HUES48 (cell line): ENCODE data around the gene EPC2.
"Not testable (repeated sequence)": the region's sequence is repeated elsewhere in the genome, so short reads cannot be mapped to it uniquely, and the experiment has no call there.

Source experiments
- H3K27ac ChIP-seq: one replicate; pipeline ENCODE4 v1.7.0; 2013; ENCODE audit warnings: low read depth, low read length, inconsistent platforms
- H3K27me3 ChIP-seq: 2 replicates; pipeline ENCODE4 v1.6.1; 2013; ENCODE audit warnings: mild to moderate bottlenecking, low read length; ENCODE audit not compliant: control insufficient read depth, insufficient read depth
- H3K36me3 ChIP-seq: 2 replicates; pipeline ENCODE4 v1.6.1; 2013; ENCODE audit warnings: low read length; ENCODE audit not compliant: control insufficient read depth, insufficient read depth
- H3K4me1 ChIP-seq: 2 replicates; pipeline ENCODE4 v1.6.1; 2013; ENCODE audit warnings: mild to moderate bottlenecking, low read length; ENCODE audit not compliant: control insufficient read depth, insufficient read depth
- H3K4me3 ChIP-seq: 2 replicates; pipeline ENCODE4 v1.5.1; 2013; ENCODE audit warnings: mild to moderate bottlenecking, low read depth, low read length
- H3K9ac ChIP-seq: 2 replicates; pipeline ENCODE4 v1.6.1; 2013; ENCODE audit warnings: mild to moderate bottlenecking, low read depth, low read length, moderate library complexity
- H3K9me3 ChIP-seq: 2 replicates; pipeline ENCODE4 v1.6.1; 2013; ENCODE audit warnings: low read length; ENCODE audit not compliant: control insufficient read depth, insufficient read depth

The EPC2 gene

DNA sequence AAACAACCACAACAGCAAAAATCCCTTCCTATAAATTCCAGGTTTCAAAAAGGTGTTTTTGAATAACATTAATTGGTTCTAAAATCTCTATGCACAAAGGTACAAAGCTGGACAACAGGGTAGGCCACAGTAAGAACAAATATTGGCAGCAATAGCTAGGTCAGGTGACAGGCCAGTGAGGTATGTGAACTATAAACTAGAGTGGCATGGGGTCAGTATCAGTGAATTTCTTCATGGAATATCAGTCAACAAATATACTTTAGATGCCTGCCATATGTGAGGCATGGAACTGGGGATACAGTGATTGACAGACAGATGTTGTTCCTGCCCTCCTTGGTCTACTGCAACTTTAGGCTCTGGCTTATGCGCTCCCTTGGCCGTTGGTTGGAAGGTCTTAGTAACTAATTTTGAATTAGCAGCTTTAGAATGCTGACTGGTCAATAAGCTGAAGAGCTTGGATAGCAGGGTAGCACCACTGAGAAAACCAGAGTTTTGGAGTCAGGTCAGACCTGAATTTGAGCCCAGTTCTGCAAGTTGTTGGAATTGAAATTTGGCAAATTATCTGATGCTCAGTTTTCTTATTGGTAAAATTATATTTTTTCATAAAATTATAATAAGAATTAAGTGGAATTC, 2.3 kb upstream of the EPC2 start:
- Histone ChIP-seq H3K27me3 (no peaks in the 10 kb centered on the region), H3K9me3 (no peaks in the 10 kb centered on the region), H3K36me3 (no peaks in the 10 kb centered on the region), H3K4me1 (peaks cover 25% of the 10 kb centered on the region), H3K4me3 (no peak overlapping the region), H3K9ac (no peak overlapping the region), H3K27ac (no peak overlapping the region)

DNA sequence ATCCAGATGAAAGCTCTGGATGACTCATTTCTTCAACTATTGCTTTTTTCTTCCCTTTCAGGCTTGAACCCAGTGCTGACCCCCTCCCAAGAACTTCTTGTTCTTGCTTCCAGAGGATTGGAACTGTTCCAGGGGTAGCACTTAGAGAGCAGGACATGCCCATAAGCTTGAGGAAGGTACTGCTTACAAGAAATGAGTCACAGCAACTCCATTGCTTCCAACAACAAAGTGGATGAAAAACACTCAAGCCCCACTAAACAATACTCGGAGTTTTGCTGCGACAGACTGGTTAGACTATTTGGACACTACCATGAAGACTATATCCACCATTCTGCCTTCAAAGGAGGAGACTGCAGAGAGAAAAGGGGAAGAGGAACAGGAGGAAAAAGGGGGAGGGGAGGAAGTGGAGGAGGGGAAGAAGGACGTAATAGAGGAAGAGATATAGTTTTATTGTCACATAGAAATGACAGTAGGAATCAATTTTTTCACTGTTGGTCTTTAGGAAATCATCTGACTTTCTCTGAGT, 1.6 kb upstream of the EPC2 start:
- no peaks in the 10 kb centered on the region for H3K36me3 ChIP-seq
- H3K27me3 ChIP-seq = no peaks in the 10 kb centered on the region
- peaks cover 28% of the 10 kb centered on the region for H3K4me1 ChIP-seq
- no peak overlapping the region for H3K4me3 ChIP-seq
- no peak overlapping the region for H3K9ac ChIP-seq
- no peak overlapping the region for H3K27ac ChIP-seq
- no peaks in the 10 kb centered on the region for H3K9me3 ChIP-seq

DNA sequence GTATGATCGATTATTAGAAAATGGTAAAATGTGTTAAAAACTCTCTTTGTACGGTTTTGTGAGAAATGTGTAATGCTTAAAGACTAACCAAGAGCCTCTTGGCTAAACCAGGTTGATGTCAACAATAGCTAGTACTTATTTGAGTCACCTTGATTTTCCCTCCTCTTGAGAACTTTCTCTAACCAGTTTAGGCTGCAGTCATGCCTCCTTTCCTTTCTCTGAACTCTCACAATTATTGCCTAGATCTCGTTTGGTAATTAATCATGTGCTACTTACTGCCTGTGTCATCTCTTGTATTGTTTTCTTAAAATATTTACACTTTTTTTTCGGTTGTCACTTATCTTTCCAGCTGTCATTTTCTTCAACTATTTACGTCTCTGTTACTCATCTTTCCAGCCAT, 1.1 kb upstream of the EPC2 start:
- H3K27ac ChIP-seq = no peak overlapping the region
- peaks cover 29% of the 10 kb centered on the region for H3K4me1 ChIP-seq
- peak overlapping the region; percentile 94 for H3K4me3 ChIP-seq
- H3K36me3 ChIP-seq = no peaks in the 10 kb centered on the region
- H3K9me3 ChIP-seq = no peaks in the 10 kb centered on the region
- H3K27me3 ChIP-seq = no peaks in the 10 kb centered on the region
- no peak overlapping the region for H3K9ac ChIP-seq

DNA sequence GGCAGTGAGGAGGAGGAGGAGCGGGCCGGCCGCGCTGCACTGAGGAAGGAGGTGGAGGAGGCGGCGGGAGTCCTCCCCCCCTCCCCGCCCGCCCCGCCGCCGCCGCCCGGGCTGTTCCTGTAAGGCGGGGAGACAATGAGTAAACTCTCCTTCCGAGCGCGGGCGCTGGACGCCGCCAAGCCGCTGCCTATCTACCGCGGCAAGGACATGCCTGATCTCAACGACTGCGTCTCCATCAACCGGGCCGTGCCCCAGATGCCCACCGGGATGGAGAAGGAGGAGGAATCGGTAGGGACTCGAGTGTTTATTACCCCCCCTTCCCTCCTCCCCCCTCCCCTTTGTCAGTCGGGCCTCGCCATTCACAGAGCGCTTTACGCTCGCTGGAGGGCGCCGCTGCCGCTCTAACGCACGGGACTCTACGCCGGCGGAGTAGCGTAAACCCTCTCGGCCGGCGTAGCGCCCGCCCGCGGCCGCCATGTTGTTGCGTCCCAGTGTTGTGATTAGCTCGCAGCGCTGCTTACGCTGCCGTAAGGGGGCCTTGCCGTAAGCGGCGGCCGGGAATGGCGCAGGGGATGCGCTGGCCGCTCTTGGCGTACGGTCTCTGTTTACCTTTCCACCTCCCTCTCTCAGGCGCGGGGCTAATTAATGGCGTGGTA, 460 bp downstream of the EPC2 start:
- no peaks in the 10 kb centered on the region for H3K27me3 ChIP-seq
- H3K9me3 ChIP-seq = no peaks in the 10 kb centered on the region
- peak overlapping the region; percentile 94 for H3K4me3 ChIP-seq
- H3K36me3 ChIP-seq = no peaks in the 10 kb centered on the region
- peaks cover 29% of the 10 kb centered on the region for H3K4me1 ChIP-seq
- peak overlapping the region; percentile 100 for H3K27ac ChIP-seq
- H3K9ac ChIP-seq = peak overlapping the region; percentile 99

DNA sequence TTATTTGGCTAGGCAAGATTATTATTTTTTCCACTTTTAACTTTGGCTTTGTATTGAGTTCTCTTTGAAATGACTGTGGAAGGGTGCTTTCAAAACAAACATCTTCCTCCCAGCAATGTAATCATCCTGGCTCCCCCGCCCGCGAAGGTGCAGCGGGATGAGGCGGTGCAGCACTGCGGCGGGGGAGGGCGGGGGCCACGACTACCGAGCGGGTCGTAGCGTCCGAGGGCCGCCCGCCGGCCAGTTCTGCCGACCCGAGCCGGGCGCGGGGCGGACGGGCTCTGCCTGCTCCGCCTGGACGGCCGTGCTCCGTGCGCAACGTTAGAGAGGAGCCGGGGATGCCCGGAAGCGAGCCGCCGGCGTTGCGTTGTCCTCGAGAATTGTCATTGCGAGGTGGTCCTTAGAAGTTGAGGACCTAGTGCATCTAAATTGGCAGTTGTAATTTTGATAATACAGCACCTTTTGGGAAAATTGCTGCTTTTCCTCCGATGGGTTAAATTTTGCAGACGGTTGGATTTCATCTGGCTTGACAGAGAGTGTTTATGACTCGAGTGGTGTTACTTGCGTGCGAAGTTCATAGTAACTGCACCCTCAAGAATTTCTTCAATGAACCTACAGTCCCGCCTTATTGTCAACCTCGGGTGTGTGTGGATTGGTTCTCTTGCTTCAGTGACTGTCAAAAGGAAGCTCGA, 1.1 kb downstream of the EPC2 start:
- H3K36me3 ChIP-seq = no peaks in the 10 kb centered on the region
- H3K9ac ChIP-seq = peak overlapping the region; percentile 72
- no peaks in the 10 kb centered on the region for H3K9me3 ChIP-seq
- no peaks in the 10 kb centered on the region for H3K27me3 ChIP-seq
- H3K4me3 ChIP-seq = peak overlapping the region; percentile 94
- peaks cover 30% of the 10 kb centered on the region for H3K4me1 ChIP-seq
- peak overlapping the region; percentile 100 for H3K27ac ChIP-seq

DNA sequence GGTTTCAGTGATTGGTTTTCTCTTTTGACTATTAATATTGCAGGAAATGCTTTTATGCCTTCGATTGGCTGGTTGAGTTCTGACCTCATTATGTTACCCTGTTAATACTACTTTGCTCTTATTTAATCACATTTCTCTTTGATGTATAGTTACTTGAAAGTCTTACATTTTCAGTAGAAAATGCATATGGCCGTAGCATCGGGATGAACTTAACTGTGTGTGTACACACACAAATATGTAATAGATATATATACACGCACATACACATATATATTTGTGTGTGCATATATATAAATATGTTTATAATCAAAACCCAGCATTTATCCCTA, 1.6 kb downstream of the EPC2 start:
- H3K27ac ChIP-seq = no peak overlapping the region
- 0 out of 2 replicates have a peak overlapping the region, but pooled peaks have one; percentile 72 for H3K9ac ChIP-seq
- H3K4me3 ChIP-seq = peak overlapping the region; percentile 94
- no peaks in the 10 kb centered on the region for H3K9me3 ChIP-seq
- no peaks in the 10 kb centered on the region for H3K27me3 ChIP-seq
- no peaks in the 10 kb centered on the region for H3K36me3 ChIP-seq
- peaks cover 30% of the 10 kb centered on the region for H3K4me1 ChIP-seq

DNA sequence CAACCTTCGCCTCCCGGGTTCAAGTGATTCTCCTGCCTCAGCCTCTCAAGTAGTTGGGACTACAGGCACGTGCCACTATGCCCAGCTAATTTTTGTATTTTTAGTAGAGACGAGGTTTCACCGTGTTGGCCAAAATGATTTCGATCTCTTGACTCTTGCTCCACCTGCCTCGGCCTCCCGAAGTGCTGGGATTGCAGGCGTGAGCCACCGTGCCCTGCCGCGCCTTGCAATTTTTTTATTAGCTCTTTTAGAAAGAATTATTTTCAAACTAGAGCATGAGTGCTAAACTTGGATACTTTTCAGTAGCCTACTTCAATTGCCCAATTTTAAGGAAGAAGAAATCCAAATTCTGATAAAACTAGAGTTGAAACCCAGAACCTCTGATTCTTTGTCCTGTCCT, 3.2 kb downstream of the EPC2 start:
- not testable (repeated sequence) for H3K27ac ChIP-seq, H3K9me3 ChIP-seq, H3K4me3 ChIP-seq, H3K9ac ChIP-seq, H3K27me3 ChIP-seq, H3K36me3 ChIP-seq
- H3K4me1 ChIP-seq = peaks cover 37% of the 10 kb centered on the region

DNA sequence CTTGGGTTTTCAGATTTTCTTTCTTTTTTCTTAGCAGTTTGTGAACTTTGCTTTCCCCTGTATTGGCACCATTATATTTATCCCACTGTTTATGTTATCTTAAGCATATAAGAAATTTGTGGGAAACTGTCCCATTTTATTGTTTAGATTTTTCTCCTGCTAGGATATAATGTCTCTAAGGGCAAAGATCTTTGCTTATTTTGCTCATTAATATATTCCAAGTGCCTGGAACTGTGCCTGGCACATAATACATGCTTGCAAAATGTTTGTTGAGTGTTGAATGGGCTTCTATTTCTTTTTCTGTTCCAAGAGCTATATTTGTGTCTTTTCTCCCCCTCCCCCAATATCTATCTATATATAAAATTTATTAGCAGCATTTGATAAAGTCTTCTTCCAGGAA, 5.4 kb downstream of the EPC2 start:
- H3K4me1 ChIP-seq = peaks cover 35% of the 10 kb centered on the region
- H3K36me3 ChIP-seq = no peaks in the 10 kb centered on the region
- no peak overlapping the region for H3K9ac ChIP-seq
- no peaks in the 10 kb centered on the region for H3K27me3 ChIP-seq
- H3K27ac ChIP-seq = no peak overlapping the region
- no peaks in the 10 kb centered on the region for H3K9me3 ChIP-seq
- H3K4me3 ChIP-seq = no peak overlapping the region

DNA sequence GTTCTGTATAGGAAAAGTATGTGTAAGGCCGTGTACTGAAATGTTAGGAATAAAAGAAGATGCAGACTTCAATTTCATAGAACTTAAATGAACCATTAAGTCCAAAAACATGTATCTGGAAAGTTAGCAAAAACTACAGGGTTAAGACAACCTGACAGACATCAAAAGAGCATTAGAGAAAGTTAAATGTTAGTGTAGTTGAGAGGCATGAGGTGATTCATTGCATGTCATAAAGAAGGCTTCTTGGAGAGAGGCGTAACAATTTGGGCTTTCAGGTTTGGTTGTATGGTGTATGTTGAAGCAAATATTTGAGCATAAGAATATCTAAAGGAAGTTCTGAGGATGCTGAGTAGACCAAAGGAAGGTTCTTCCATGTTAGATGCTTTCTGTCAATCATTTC, 6.3 kb downstream of the EPC2 start:
- Histone ChIP-seq H3K27me3 (no peaks in the 10 kb centered on the region), H3K27ac (no peak overlapping the region), H3K4me1 (peaks cover 35% of the 10 kb centered on the region), H3K9ac (no peak overlapping the region), H3K9me3 (no peaks in the 10 kb centered on the region), H3K36me3 (no peaks in the 10 kb centered on the region), H3K4me3 (no peak overlapping the region)

DNA sequence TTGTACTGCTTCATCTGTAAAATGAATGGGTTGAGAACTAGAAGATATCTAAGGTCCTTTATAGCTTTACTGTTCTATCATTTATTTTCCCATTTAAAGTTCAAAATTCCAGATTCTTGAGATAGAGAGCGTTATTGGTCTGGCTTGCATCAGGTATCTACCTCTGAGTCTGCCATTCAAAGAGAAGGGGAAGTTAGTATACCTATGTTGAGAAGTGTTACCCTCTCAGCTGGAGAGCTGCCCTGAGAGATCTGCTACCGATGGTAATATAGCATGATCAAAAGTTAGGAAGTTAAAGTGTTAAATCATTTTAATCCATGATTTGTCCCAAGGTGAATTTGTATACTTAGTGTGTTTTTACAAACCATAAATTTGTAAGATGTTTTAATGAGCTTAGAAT, 7.4 kb downstream of the EPC2 start:
- Histone ChIP-seq H3K27me3 (no peaks in the 10 kb centered on the region), H3K9ac (no peak overlapping the region), H3K36me3 (no peaks in the 10 kb centered on the region), H3K4me1 (peaks cover 35% of the 10 kb centered on the region), H3K4me3 (no peak overlapping the region), H3K9me3 (no peaks in the 10 kb centered on the region), H3K27ac (no peak overlapping the region)

DNA sequence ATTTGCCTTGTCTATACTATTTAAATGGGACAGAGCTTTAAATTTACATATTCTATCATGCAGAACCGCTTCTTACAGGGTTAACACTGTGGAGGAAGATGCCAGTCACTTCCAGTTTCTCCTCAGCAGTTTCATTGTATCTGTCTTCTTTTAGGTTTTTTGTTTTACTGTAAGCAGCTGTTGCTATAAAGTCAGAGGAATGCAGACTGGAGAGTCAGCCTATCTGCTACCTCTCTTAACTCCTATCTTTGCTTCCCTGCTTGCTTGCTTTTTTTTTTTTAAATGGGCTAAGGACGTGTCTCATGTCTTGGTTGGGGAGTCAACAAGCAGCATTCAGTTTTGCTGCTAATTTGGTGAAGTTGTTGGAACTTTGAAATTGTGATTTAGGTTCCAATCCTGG, 8.9 kb downstream of the EPC2 start:
- H3K36me3 ChIP-seq = no peaks in the 10 kb centered on the region
- H3K27me3 ChIP-seq = no peaks in the 10 kb centered on the region
- H3K9me3 ChIP-seq = no peaks in the 10 kb centered on the region
- no peak overlapping the region for H3K9ac ChIP-seq
- H3K27ac ChIP-seq = no peak overlapping the region
- no peak overlapping the region for H3K4me3 ChIP-seq
- H3K4me1 ChIP-seq = peaks cover 32% of the 10 kb centered on the region
